Fibroblast of villous mesenchyme (primary cell): ENCODE data around the gene KCNMA1. TPM values are rescaled to one million over a fixed set of nuclear protein-coding genes. Genes with fewer than 3 reads are reported as not detected.

Source experiments
- DNase-seq: peaks from one replicate; pipeline ENCODE4 v3.0.0-alpha.2; 2010; ENCODE audit warnings: low read depth
- H3K4me3 ChIP-seq: 2 replicates; pipeline ENCODE4 v1.5.1; 2011; ENCODE audit warnings: low read depth, mild to moderate bottlenecking, low read length
- total RNA-seq: library from RNA; depleted of rRNA; stranded (reverse); fragments of >200 nt; gene quantifications from 2 replicates; pipeline ENCODE4 v1.2.3, GENCODE V29; 2012
- TF ChIP-seq, protein P1 (sequence below): IDR thresholded peaks from 2 replicates; pipeline ENCODE4 v1.5.1; 2012; ENCODE audit warnings: low read depth, mild to moderate bottlenecking, low read length; ENCODE audit not compliant: insufficient read depth

Gene KCNMA1
- total RNA-seq, 1 donor: 36.7 TPM

DNA sequence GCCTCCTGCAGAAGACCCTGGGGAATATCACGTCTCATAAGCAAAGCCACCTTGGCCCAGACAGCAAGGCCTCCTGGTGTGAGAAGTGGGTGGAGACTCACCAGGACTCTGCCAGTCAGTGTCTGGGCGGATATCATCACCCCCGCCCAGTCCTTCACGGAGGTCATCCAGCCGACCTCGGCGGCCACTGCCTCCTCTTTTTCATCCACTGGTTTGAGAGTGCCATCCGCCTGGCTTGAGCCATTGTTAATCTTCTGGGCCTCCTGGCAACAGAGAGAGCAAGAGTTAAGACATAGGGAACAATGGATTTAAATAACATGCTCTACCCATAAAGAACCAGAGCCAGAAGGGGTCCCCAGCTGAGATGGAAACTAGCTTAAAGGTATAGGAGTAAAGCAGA lies 233.8 kb downstream of the KCNMA1 start:
- TF ChIP-seq, protein P1, sequence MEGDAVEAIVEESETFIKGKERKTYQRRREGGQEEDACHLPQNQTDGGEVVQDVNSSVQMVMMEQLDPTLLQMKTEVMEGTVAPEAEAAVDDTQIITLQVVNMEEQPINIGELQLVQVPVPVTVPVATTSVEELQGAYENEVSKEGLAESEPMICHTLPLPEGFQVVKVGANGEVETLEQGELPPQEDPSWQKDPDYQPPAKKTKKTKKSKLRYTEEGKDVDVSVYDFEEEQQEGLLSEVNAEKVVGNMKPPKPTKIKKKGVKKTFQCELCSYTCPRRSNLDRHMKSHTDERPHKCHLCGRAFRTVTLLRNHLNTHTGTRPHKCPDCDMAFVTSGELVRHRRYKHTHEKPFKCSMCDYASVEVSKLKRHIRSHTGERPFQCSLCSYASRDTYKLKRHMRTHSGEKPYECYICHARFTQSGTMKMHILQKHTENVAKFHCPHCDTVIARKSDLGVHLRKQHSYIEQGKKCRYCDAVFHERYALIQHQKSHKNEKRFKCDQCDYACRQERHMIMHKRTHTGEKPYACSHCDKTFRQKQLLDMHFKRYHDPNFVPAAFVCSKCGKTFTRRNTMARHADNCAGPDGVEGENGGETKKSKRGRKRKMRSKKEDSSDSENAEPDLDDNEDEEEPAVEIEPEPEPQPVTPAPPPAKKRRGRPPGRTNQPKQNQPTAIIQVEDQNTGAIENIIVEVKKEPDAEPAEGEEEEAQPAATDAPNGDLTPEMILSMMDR: no peak
- no peak for DNase-seq
- H3K4me3 ChIP-seq: no peak overlapping the region

DNA sequence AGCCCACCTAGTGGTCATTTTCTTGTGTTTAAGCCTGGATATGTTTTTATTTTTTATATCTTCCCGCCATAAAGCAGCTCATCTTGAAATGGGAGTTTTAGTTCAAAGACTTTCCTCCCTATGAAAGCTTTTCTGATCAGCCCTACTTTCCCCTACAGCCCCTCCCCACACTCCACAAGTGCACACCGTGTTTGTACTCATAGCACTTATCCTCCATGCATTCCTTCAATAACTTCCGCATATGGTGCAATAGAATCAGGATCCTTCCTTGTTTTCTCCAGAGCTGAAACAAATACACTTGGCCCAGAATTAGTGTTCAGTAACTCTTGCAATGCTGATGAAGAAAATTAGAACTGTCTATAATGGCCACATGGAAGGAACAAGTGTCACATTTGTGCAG lies 235.9 kb downstream of the KCNMA1 start:
- TF ChIP-seq, protein P1: no peak
- DNase-seq: no peak

DNA sequence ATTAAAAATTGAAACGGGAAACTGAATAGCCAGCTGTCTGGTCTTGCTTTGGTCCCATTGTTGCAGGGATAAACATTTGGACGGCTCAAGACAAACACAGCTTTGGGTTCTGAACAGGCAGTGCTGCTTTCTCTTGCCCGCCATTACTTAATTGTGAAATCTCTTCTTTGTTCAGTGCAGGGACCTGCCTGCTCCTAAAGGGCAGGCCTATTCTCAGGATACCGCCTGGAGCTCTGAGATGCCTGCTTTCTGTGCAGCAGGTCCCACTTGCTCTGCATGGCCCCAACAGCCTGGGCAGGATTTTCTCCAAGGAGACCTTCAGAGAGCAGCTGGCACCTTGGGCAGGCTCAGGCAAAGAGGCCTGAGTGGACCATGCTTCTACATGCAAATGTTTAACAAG lies 237.6 kb downstream of the KCNMA1 start:
- TF ChIP-seq, protein P1: no peak
- no peak for DNase-seq
- no peak overlapping the region for H3K4me3 ChIP-seq

More for the DNA sequence above, 235.9 kb downstream of the KCNMA1 start:
- no peak overlapping the region for H3K4me3 ChIP-seq

DNA sequence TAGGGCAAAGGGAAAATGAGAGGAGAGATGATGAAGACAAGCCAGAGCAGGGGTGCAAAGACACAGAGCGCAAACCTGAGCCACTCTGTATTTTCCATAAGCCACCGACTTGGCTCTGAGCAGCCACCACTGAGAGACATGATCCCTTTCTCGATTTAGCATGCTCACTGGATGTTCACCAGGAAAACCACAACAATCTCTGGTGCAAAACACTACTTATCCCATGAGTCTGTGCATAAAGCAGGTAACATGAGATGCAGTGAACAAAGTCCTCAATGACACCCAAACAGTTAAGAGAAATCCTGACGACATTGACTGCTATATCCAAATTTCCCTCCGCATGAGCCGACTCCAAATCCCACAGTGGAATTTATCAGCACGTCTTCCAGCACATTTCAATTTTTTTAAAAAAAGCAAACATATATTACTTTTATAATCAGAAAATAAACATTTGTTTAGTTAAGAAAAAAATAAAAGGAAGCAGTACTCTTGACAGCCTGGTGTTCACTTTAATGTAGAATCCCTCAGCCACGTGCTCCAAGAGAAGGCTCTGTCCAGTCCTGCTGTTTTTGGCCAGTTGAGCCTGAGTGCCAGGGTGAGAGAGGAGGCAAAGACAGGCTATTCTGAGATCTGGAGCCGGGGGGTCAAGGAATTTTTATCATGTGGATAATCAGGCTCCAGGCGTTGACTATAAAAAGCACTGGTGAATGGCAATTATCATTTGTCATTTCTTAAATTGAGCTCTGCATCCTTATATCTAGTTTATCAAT lies 238.4 kb downstream of the KCNMA1 start:
- DNase-seq: no peak
- H3K4me3 ChIP-seq: no peak overlapping the region
- TF ChIP-seq, protein P1: no peak

DNA sequence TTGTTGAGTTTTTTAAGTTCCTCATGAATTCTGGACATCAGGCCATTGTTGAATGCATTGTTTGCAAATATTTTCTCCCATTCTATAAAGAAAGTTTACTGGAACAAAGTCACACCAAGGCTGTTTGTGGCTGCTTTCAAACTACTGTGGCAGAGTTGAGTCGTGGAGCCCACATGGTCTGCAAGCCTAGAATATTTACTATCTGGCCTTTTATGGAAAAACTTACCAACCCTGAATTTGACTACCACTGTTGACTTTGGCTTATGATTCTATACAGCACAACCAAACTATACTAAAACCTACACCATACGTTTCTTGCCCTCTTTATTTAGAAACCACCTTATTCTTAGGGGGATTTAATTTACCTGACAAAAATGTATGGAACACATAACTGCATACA lies 239.1 kb downstream of the KCNMA1 start:
- DNase-seq: no peak
- H3K4me3 ChIP-seq: no peak overlapping the region
- TF ChIP-seq, protein P1: no peak

DNA sequence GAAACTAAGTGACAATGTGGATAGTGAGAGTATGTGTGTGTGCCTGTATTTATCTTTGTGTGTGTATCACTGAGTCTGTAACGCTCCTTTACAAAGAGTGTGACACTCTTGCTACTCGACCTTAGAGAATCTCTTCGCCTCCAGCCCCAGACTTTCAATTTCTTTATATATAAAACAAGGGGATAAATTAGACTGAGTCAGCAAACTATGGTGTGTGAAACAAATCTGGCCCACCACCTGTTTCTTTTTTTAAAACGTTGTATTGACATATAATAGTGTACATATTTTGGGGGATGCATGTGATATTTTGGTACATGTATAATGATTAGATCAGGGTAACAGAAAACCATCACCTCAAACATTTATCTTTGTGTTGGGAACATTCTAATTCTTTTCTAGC lies 240.5 kb downstream of the KCNMA1 start:
- H3K4me3 ChIP-seq: no peak overlapping the region
- DNase-seq: no peak

More for the DNA sequence above, 240.5 kb downstream of the KCNMA1 start:
- TF ChIP-seq, protein P1: no peak
